ENCODE results near the gene OR2Y1.
A peak's percentile ranks its signal among the peaks of the same experiment; 100 is the strongest.
"Not testable (repeated sequence)": the region's sequence is repeated elsewhere in the genome, so short reads cannot be mapped to it uniquely, and the experiment has no call there.

The OR2Y1 gene

GRCh38 chr5:180736536-180736935, 3.3 kb downstream of the OR2Y1 start:
- no peak for DNase-seq

- DNase-seq = no peak
These were observed 14.9 kb downstream of the OR2Y1 start for GRCh38 chr5:180724944-180725343.

GRCh38 chr5:180723936-180724335, 15.9 kb downstream of the OR2Y1 start:
- DNase-seq = no peak

GRCh38 chr5:180720486-180720885, 19.4 kb downstream of the OR2Y1 start:
- DNase-seq = no peak

- DNase-seq = no peak
These were observed 20.1 kb downstream of the OR2Y1 start for GRCh38 chr5:180719781-180720180.

- DNase-seq = peak; percentile 2
These were observed 20.9 kb downstream of the OR2Y1 start for GRCh38 chr5:180718810-180719453.

GRCh38 chr5:180717989-180718388, 21.9 kb downstream of the OR2Y1 start:
- no peak for DNase-seq

GRCh38 chr5:180704362-180704761, 35.5 kb downstream of the OR2Y1 start:
- DNase-seq = no peak

GRCh38 chr5:180703912-180704311, 35.9 kb downstream of the OR2Y1 start:
- no peak for DNase-seq

- not testable (repeated sequence) for DNase-seq
These were observed 36.5 kb downstream of the OR2Y1 start for GRCh38 chr5:180703371-180703770.

- not testable (repeated sequence) for DNase-seq
These were observed 39.4 kb downstream of the OR2Y1 start for GRCh38 chr5:180700440-180700839.

- DNase-seq = no peak
These were observed 40.8 kb downstream of the OR2Y1 start for GRCh38 chr5:180699042-180699441.

GRCh38 chr5:180696116-180696515, 43.7 kb downstream of the OR2Y1 start:
- no peak for DNase-seq

- no peak for DNase-seq
These were observed 47.4 kb downstream of the OR2Y1 start for GRCh38 chr5:180692429-180692828.

GRCh38 chr5:180691046-180691445, 48.8 kb downstream of the OR2Y1 start:
- no peak for DNase-seq

GRCh38 chr5:180690562-180690961, 49.3 kb downstream of the OR2Y1 start:
- DNase-seq = no peak

- no peak for DNase-seq
These were observed 50.1 kb downstream of the OR2Y1 start for GRCh38 chr5:180689775-180690174.

Data from NCI-H774 (cell line).